ENCODE measurements around the gene NLRX1.
"Not testable (repeated sequence)": the region's sequence is repeated elsewhere in the genome, so short reads cannot be mapped to it uniquely, and the experiment has no call there.

NLRX1 gene

DNA sequence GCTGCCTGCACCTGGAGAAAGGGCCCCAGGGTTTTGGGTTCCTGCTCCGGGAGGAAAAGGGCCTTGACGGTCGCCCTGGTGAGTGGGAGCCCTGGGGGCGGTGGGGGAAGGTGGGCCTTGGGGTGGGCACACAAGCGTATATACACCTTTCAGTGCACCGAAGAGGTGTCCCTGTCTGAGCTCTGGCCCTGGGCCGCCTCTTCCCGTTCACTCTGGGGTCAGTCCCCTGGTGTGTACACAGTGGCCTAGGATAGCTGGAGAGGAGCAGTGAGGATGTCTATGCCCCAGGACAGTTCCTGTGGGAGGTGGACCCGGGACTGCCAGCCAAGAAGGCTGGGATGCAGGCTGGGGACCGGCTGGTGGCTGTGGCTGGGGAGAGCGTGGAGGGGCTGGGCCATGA, 19.5 kb downstream of the NLRX1 start:
- no peak for DNase-seq

DNA sequence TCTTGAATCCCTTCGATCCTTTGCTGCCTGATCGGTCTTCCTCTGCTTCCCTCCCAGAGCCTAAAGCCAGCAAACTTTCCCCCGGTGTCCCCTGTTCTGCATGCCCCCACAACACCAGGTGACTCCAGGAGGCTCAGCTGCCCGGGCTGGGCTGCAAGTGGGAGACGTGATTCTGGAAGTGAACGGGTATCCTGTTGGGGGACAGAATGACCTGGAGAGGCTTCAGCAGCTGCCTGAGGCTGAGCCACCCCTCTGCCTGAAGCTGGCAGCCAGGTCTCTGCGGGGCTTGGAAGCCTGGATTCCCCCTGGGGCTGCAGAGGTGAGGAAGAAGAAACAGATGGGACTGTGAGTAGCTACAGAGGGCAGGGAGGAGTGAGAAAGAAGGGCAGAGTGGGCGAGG, 20.4 kb downstream of the NLRX1 start:
- no peak for DNase-seq

DNA sequence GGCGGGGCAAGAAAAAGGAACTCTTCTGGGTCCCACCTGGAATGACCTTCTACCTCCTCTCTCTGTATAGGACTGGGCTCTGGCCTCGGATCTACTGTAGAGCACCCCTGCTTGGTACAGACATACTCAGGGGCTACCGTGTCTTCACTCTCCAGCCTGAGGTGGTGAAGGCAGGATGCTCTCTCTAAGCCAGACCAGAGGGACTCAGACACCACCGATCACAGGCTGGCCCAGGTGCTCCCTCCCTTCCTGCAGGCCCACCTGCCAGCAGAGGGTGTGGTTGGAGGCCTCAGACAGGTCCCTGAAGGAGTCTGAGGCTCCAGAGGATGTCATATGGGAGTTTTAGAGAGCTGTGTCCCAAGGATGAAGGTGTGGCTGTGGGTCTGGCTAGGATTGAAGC, 20.9 kb downstream of the NLRX1 start:
- no peak for DNase-seq

DNA sequence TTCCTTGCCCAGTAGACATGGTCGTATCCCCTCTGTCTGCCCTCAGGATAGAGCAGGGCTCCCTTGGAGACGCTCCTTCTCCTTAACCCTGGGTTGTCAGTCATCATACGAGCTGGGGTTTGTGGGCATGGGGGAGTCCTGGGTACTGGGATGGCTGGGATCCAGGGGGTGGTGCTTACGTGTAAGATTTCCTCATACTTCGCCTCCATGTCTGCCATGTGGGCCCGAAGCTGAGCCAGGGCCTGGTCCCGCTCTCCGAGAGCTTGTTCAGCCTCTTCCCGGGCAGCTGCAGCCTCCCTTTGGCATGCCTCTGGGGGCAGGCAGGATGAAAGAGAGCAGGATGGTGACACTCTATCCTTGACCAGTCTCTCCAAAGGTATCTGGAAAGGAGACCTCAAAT, 22.0 kb downstream of the NLRX1 start:
- DNase-seq = no peak

DNA sequence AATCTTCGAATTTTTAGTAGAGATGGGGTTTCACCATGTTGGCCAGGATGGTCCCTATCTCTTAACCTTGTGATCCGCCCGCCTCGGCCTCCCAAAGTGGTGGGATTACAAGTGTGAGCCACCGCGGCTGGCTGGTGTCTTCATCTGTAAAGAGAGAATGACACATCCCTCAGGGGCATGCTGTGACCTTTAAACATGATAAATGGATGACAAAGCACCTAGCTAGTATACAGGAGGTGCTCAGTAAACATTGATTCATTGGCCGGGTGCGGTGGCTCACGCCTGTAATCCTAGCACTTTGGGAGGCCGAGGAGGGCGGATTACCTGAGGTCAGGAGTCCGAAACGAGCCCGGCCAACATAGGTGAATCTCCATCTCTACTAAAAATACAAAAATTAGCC, 22.7 kb downstream of the NLRX1 start:
- DNase-seq = not testable (repeated sequence)

DNA sequence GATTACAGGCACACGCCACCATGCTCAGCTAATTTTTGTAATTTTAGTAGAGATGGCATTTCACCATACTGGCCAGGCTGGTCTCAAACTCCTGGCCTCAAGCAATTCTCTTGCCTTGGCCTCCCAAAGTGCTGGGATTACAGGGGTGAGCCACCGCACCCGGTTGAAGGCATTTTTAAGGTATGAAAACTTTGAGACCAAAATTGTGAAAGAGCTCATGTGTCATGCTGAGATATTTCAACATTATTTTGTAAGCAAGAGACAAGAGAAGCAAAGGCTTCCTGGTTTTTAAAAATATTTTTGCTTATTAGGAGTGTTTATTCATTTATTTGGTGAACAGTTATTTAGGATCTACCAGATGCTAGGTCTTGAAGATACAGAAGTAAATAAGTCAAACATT, 23.6 kb downstream of the NLRX1 start:
- DNase-seq = no peak

DNA sequence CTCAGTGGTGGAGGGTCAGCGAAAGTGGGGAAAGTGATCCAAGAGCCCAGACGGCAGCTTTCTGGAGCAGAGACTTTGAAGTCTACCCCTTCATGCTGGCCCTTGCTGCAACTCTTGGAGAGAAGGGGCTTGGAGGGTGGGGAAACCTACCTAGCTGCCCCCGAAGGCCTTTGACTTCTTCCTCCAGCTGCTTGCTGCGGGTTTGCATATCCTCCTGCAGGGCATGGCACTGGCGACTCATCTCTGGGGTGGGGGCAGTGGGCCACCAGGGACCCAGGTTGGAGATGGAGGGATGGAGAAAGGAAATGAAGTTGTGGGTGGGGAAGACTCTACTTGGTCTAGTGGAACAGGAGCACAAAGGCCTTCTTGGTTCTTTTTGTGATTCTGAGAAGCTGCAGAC, 24.5 kb downstream of the NLRX1 start:
- no peak for DNase-seq

DNA sequence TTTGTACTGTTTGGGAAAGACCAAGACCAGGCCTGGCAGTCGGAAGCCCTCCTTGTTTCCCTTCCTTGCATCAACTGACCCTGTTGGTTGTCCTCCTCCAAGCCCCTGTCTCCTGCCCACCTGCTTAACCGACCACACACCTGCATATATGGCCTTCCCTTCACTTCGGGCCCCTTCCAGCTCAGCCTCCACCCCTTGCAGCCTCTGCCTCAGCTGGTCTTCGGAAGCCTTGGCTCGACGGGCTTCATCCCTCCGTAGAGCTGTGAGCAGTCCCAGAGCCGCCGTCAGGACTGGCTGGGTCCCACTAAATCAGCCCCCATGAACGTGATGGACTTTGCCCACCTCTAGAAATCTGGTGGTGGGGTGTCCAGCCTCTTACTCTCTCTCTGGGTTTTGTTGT, 25.1 kb downstream of the NLRX1 start:
- DNase-seq = no peak

DNA sequence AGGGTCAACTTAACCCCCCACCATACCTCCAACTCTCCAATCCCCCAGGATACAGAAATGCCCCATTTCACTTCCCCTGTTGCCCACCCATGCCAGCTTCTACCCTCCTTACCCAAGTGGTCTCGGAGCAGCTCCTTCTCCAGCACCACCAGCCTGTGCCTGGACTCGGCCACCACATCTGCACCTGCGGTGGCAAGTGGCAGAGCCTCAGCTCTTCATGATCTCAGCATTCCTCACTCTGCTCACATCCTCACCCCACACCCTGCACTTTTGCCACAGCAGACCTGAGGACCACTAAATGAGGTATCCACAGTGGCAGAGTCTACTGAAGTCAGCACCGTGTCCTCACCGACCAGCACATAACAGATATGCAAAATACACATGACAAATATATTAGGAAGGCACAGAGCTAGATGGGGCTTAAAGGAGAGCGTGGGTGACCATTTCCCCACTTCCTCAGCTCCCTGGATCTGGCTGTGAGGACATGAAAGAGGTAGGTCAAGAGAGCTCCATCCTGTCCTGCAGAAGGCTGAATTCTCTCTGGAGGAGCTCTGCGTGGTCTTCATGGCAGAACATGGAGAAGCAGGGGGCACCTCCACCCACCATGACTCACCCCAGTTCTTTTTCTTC, 26.4 kb downstream of the NLRX1 start:
- DNase-seq = no peak

DNA sequence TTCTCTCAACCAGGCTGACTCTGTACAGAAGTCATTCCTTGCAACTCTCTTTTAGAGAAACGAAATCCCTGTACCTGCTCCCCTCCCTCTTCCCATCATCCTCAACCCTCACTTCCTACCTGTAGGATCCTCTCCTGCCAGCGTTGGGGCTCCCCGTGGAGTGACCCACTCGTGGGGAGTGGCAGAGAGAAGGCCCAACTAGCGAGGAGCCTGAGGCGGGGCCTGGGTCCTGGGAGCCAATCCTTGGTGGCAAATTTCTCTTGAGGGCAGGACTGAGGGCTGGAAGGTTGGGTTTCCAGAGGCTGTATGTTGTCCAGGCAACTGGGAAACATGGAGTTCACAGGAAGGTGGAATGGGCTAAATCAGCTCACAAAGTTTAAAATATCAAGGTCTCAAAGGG, 27.2 kb downstream of the NLRX1 start:
- DNase-seq = no peak

DNA sequence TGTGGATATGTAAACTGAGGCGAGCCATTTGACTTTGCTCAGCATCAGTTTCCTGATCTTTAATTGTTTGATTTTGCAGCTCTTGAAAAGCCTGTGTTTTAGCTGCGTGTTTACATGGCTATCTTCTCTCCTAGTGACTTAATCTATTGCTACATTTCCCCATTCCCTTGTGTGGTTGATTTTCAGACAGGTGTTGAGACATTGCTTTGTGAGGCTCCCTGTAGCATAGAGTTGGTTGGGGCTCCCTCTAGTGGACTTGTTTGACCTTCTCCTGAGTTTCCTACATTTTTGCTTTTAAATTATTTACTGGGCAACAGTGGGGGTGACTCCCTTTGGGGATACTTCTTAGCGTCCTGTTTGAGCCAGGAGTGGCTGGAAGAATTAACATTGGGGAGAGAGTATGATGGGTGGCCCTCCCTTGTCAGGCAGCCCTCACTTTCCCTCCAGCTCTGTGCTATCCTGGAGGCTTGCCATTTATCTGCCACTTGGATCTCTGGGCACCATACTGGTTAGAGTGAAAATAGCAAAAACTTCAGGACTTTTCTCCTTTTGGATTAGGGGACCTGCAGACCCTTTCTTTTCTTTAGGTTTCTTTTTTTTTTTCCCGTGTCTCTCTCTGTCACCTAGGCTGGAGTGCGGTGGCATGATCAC, 28.4 kb downstream of the NLRX1 start:
- peak; percentile 55 to 71 for DNase-seq

DNA sequence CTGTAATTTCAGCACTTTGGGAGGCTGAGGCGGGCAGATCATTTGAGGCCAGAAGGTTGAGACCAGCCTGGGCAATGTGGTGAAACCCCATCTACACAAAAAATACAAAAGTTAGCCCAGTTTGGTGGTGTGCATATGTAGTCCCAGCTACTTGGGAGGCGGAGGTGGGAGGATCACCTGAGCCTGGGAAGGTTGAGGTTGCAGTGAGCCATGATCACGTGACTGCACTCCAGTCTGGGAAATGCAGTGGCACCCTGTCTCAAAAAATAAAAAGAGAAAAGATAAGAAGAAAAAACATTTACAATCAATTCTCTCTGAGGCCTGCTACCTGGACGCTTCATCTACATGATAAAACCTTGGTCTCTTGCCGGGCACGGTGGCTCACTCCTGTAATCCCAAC, 30.4 kb downstream of the NLRX1 start:
- DNase-seq = no peak

DNA sequence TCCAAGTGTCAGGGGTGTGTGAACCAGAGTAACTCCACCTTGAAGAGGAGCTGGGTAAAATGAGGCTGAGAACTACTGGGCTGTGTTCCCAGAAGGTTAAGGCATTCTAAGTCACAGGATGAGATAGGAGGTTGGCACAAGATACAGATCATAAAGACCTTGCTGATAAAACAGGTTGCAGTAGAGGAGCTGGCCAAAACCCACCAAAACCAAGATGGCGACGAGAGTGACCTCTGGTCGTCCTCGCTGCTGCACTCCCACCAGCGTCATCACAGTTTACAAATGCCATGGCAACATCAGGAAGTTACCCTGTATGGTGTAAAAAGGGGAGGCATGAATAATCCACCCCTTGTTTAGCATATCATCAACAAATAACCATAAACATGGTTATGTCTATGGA, 32.7 kb downstream of the NLRX1 start:
- not testable (repeated sequence) for DNase-seq

DNA sequence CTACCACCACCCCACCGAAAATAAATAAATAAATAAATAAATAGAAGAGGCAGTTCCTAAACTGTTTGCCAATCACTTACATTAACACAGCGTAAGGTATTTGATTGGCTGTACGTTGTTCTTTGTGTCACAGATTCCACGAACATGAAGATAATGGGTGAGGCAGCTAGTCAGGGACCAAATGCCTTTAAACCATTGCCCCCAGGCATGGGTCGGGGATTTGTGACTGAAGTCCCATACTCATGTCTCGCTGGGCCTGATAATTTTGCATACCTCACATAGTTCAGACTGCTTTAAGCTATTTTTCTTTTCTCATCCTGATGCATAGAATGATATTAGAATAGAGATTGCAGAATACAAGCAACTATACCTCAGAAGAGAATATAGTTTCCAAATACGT, 34.0 kb downstream of the NLRX1 start:
- DNase-seq = no peak

DNA sequence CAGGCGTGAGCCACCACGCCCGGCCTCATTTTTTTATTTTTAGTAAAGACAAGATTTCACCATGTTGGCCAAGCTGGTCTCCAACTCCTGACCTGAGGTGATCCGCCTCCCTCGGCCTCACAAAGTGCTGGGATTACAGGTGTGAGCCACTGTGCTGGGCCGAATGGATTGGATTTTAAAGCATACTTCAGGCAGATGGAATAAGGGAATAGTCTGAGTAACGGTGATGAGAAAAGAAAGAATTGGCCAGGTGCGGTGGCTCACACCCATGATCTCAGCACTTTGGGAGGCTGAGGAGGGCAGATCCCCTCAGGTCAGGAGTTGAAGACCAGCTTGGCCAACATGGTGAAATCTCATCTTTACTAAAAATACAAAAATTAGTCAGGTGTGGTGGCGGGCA, 35.5 kb downstream of the NLRX1 start:
- no peak for DNase-seq

DNA sequence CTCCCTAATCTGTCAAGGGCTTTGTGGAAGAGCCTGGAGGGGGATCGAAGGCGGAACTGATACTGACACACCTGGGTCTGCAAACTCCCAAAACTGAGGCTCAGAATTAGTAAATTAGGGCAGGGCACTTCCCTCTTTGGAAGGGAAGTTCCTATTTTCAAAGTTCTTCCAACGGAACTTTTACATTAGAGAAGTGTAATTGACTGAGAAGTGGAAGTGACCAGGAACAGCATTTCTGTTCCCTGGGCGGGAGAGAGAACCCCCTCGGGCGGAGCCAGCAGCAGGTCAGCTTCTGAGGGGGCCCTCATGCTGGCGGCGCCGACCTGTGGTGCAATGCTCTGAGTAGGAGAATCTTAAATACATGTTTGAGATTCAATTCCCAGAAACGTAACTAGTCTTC, 36.6 kb downstream of the NLRX1 start:
- no peak for DNase-seq

DNA sequence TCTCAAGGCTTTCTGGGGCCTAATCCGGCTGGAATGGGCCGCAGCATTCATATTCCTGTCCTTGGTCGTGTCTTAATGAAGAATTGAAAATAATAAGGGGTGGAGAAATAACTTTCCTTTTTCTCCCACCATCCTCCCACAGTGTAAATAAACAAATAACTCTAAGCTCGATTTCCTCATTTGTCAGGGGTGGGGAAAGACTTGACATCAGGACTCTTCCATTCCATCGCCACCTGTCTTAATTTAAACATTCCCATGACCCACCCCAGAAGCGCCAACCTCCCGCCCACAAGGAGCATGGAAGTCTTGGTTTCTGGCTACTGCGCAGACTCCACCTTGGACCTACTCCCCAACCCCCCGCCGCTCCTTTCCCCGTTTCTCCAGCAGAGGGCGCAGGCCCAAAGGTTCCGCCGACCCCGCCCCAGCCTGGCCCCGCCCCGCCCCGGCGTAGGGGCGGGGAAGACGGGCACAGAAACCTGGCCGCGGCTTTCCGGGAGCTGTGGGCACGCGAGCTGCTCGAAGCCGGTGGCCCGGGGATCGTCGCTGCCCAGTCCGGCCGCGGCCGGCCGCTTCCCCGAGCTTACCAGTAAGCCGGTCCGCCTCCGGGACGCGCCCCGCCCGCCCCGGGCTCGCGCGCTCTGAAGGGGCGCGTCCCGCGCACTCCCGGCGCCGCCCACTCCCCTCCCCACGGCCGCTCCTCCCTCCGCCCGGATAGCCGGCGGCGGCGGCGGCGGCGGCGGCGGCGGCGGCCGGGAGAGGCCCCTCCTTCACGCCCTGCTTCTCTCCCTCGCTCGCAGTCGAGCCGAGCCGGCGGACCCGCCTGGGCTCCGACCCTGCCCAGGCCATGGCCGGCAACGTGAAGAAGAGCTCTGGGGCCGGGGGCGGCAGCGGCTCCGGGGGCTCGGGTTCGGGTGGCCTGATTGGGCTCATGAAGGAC, 37.3 kb downstream of the NLRX1 start, which contains the start of gene CBL:
CBL (plus strand) TSS at position 766 of the 937 bp plus-strand sequence; CDS start at position 845, 79 bp downstream.
- DNase-seq = peak; percentile 99

DNA sequence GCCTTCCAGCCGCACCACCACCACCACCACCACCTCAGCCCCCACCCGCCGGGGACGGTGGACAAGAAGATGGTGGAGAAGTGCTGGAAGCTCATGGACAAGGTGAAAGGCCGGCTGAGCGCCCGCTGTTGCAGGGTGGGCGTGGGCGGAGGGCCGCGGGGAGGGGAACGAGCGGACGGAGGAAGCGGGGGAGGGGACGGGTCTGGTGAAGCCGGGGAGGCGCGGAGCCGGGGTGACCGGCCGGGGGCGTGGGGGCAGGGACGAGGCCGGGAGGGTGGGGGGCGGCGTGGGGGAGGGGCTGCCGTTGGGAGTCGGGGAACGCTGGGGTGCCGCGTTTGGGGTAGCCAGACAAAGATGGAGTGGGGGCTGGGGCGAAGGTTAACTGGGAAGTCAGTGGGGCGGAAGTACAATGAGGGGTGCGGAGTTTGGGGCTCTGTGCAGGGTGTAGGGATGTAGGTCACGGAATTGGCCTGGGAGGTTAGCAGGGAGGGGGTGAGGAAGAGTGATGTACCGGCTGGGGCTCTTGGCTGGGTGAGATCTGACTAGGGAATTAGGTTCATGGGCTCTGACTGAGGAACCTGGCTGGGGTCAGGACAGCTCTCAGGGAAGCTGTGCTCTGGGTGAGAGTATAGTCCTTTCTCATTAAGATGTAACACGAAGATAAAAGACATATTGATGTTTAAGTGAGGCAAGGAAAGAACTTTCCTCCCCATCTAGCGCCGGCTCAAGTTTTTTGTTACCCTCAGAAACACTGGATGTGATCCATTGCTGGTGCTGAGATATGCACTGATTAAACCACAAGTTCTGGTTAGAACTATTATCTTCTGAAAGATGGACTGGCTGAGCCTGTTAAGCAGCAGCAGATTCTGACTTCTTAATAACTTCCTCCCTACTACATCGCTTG, 38.2 kb downstream of the NLRX1 start:
- DNase-seq = peak; percentile 63 to 67

DNA sequence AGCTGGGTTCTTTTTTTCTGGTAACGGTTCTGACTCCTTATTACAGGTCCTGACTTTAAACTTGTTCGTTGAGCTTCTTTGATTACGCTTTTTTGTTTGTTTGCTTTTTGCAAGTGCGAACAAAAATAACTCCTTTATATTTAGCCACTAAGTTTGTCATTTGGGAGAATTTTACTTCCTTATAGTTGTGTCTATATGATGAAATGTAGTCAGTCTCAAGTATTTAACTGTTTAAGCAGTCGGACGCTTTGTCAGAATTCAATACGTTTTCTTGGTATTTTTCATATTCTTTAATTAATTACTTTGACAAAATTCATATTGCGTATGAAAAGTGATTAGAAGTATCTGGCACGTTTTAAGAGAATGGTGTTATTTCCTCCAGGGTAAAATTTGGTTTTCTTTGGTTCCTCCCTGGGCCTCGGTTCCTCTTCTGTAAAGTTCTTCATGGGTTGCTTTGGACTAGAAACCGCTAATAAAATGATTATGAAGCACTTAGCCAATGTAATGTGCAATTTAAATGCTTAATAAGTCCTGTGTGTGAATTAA, 39.0 kb downstream of the NLRX1 start:
- no peak for DNase-seq

DNA sequence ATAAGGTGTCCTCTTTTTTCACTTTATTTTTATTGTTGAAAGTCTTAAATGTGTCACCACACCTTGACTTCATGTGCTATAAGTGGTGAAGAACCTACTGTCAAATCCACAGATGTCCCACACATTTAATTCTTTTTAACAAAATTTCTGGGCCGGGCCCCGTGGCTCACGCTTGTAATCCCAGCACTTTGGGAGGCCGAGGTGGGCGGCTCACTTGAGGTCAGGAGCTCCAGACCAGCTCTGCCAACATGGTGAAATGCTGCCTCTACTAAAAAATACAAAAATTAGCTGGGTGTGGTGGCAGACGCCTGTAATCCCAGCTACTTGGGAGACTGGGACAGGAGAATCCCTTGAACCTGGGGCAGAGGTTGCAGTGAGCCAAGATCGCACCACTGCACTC, 40.7 kb downstream of the NLRX1 start:
- no peak for DNase-seq

DNA sequence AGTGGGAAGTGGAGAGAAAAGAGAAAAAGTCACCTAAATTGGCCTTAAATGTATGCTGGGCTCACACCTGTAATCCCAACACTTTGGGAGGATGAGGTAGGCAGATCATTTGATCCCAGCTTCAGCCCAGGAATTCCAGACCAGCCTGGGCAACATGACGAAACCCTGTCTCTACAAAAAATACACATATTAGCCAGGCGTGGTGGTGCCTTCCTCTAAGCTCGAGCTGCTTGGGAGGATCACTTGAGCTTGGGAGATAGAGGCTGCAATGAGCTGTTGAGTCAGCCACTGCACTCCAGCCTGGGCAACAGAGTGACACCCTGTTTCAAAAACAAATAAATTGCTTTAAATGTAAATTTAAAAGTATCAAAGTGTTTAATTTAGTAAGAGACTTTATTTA, 41.5 kb downstream of the NLRX1 start:
- no peak for DNase-seq

DNA sequence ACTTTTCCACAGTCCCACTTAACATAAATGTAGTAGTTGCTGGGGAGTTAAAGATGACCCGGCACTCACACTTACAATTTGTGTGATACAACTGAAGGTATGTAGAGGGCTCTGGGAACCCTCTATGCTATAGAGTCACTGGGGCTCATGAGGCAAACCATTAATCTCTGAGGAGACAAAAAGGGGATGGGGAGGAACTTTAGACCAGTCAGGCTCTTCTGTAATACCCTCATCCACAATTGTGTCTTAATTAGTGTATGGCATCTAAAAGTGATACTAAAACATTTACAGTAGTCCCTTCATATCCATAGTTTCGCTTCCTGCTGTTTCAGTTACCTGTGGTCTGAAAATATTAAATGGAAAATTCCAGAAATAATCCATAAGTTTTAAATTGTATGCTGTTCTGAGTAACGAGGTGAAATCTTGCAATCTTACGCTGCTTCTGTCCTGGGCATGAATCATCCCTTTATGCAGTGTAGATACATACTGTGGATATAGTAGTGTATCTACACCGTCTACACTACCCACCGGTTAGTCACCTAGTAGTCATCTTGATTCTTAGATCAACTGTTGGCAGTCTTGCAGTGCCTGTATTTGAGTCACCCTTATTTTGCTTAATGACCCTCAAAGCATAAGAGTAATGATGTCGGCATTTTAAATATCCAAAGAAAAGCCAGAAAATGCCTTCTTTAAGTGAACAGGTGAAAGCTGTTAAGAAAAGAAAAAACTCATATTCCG, 49.8 kb downstream of the NLRX1 start:
- DNase-seq = no peak

Data from stimulated activated CD4-positive, alpha-beta T cell treated with anti-CD3 and anti-CD28 coated beads, Interleukin-2, amount 100 ng/mL, for 24 hours (primary cell).